ENCODE measurements around the gene MARCKS. TPM values are rescaled to one million over a fixed set of nuclear protein-coding genes. Genes with fewer than 3 reads are reported as not detected.

Gene MARCKS
- total and polyA plus RNA-seq, 12 donors, result 6.7 to 65.2 (median 15.6) TPM

DNA sequence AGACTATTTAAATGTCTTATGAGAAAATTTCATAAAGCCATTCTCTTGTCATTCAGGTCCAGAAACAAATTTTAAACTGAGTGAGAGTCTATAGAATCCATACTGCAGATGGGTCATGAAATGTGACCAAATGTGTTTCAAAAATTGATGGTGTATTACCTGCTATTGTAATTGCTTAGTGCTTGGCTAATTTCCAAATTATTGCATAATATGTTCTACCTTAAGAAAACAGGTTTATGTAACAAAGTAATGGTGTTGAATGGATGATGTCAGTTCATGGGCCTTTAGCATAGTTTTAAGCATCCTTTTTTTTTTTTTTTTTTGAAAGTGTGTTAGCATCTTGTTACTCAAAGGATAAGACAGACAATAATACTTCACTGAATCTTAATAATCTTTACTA is 5.0 kb downstream of the MARCKS start:
- Histone ChIP-seq H3K4me3 (peak overlapping the region in 4 of 10 donors; percentile 71 to 93 (median 76)), H3K9me3 (no peaks in the 10 kb centered on the region), H3K4me1 (peaks cover 0 to 32% (median 19%) of the 10 kb centered on the region in 9 donors), H3K36me3 (peaks cover 0 to 23% (median 0%) of the 10 kb centered on the region in 9 donors), H3K27ac (peak overlapping the region in 6 of 10 donors; percentile 2 to 99 (median 54)), H3K27me3 (peaks cover 0 to 1% (median 0%) of the 10 kb centered on the region in 7 donors)
- TF ChIP-seq, protein P1, sequence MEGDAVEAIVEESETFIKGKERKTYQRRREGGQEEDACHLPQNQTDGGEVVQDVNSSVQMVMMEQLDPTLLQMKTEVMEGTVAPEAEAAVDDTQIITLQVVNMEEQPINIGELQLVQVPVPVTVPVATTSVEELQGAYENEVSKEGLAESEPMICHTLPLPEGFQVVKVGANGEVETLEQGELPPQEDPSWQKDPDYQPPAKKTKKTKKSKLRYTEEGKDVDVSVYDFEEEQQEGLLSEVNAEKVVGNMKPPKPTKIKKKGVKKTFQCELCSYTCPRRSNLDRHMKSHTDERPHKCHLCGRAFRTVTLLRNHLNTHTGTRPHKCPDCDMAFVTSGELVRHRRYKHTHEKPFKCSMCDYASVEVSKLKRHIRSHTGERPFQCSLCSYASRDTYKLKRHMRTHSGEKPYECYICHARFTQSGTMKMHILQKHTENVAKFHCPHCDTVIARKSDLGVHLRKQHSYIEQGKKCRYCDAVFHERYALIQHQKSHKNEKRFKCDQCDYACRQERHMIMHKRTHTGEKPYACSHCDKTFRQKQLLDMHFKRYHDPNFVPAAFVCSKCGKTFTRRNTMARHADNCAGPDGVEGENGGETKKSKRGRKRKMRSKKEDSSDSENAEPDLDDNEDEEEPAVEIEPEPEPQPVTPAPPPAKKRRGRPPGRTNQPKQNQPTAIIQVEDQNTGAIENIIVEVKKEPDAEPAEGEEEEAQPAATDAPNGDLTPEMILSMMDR (IDR thresholded peaks at IDR 0.05), result no peak
- ATAC-seq (no peak), DNase-seq (no peak)
- intact Hi-C loops (cut with DNase I), result loop anchor here in 2 of 10 donors (5.0 kb wide), 2 partner anchors 45 to 1080 kb away; no protein-coding TSS in a partner anchor

DNA sequence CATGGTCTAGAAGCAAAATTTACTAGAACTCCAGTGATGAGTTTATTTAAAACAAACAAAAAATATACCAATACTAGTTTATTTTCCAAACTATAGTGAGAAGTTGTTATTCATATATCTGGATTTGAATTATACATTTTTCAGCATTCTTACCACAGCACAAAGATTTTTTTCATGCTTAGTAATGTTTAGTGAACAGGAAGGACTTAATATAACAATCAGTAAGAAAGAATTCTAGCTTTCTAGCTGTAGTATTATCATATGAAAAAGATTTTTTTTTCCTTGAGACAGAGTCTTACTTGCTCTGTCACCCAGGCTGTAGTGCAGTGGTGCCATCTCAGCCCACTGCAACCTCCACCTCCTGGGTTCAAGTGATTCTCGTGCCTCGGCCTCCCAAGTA is 13.8 kb downstream of the MARCKS start:
- Histone ChIP-seq H3K27ac (no peak overlapping the region), H3K9me3 (no peaks in the 10 kb centered on the region), H3K4me3 (no peak overlapping the region), H3K4me1 (no peaks in the 10 kb centered on the region), H3K27me3 (no peaks in the 10 kb centered on the region), H3K36me3 (no peaks in the 10 kb centered on the region)
- DNase-seq (no peak), ATAC-seq (no peak)
- TF ChIP-seq, protein P1 (IDR thresholded peaks at IDR 0.05), result no peak
- WGBS, 2 donors, result 96 to 99% methylated on average over 2 of the region's 2 CpGs
- intact Hi-C loops (cut with DNase I), result loop anchor here in 1 of 10 donors (10.0 kb wide), 1 partner anchor 1086 kb away; no protein-coding TSS in a partner anchor

DNA sequence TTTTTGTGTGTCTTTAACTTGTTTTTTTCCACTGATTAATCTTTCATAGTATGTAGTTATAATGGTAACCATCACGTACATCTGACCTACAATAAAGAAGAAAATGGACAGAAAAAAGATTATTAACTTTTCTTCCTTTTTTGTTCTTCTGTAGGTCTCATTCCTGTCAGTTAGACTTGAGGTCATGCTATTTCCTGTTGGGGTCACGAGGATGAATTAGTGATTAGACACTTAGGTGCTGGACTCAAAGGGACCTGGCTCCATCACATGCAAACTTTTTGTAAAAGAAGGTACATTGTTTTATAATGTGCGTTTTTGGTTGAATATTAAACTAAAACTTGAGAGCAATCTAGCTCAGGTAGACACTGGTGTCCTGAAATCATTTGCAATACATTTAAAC is 14.8 kb downstream of the MARCKS start:
- H3K9me3 ChIP-seq, result no peaks in the 10 kb centered on the region
- no peak overlapping the region for H3K27ac ChIP-seq
- TF ChIP-seq, protein P1 (IDR thresholded peaks at IDR 0.05), result no peak
- H3K27me3 ChIP-seq, result no peaks in the 10 kb centered on the region
- intact Hi-C loops (cut with DNase I), result loop anchor here in 1 of 10 donors (10.0 kb wide), 1 partner anchor 1087 kb away; no protein-coding TSS in a partner anchor
- ATAC-seq, result no peak
- H3K36me3 ChIP-seq, result no peaks in the 10 kb centered on the region
- no peaks in the 10 kb centered on the region for H3K4me1 ChIP-seq
- DNase-seq, result no peak
- no peak overlapping the region for H3K4me3 ChIP-seq
- 83 to 88% methylated on average over 3 of the region's 3 CpGs for WGBS, 2 donors

DNA sequence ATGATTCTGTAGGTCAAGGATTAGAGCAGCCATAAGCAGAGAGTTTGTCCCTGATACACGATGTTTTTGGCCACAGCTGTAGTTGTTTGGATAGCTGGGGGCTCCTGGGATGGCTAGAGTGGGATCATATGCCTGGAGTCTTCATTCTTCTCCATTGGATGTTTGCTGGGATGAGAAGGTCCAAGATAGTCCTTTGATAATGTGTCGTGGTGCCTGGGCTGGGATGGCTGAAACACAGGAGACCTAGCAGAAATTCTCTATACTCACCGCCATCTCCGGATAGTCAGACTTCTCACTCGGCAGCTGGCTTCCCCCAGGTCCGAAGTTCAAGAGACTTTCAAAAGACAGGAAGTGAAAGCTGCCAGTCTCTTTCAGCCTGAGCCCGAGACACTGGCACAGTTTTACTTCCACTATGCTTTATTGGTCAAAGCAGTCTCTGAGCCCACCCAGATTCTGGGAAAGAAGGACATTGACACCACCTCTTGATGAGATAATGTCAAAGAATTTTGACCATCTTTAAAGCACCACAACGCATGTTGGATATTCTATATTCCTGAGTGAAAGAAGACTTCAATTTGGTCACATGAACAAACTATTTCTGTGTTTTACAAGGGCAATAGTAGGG is 16.0 kb downstream of the MARCKS start:
- no peaks in the 10 kb centered on the region for H3K4me1 ChIP-seq
- H3K9me3 ChIP-seq, result no peaks in the 10 kb centered on the region
- intact Hi-C loops (cut with DNase I), result loop anchor here in 1 of 10 donors (10.0 kb wide), 1 partner anchor 1088 kb away; no protein-coding TSS in a partner anchor
- H3K36me3 ChIP-seq, result no peaks in the 10 kb centered on the region
- H3K27ac ChIP-seq, result peak overlapping the region in 1 of 10 donors; percentile 7
- DNase-seq (peak; percentile 15 to 34), ATAC-seq (peak in 4 of 8 donors; percentile 28 to 58 (median 45))
- H3K27me3 ChIP-seq, result no peaks in the 10 kb centered on the region
- TF ChIP-seq, protein P1 (IDR thresholded peaks at IDR 0.05), result no peak
- H3K4me3 ChIP-seq, result peak overlapping the region in 4 of 10 donors; percentile 2 to 19 (median 15)
- 68% methylated on average over 8 of the region's 8 CpGs for WGBS, 2 donors

All from heart right ventricle (tissue), 16 donors.